ENCODE measurements around the gene ARID3B.
A peak's percentile ranks its signal among the peaks of the same experiment; 100 is the strongest.
"Not testable (repeated sequence)": the region's sequence is repeated elsewhere in the genome, so short reads cannot be mapped to it uniquely, and the experiment has no call there.

Gene ARID3B

DNA sequence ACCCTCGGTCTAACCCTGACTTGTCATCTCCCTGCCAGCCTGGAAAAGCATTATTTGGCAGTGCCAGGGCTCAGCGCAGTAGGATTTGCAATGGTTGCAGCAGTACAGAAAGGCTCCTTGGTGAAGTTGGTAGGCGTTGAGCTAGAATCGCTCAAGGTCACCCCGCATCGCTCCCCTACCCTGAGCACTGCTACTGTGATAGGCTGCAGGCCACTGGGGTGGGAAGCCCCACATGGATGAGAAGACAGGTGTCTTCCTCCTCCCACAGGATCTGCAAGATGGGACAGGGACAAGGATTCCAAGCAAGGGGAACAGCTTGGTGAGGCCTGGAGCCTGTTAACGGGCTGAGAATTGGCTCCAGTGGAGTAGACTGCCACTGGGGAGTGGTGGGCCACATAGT lies 85.3 kb downstream of the ARID3B start:
- Histone ChIP-seq H3K27me3 (ENCODE audit: control insufficient read depth in 5 of 5, insufficient read depth in 4 of 5, low read length in 5 of 5) (no peaks in the 10 kb centered on the region), H3K4me1 (ENCODE audit: control insufficient read depth in 5 of 5, insufficient read depth in 5 of 5, low read length in 5 of 5) (peaks cover 0 to 16% (median 7%) of the 10 kb centered on the region in 5 donors), H3K4me3 (ENCODE audit: low read depth in 1 of 5, low read length in 5 of 5) (no peak overlapping the region), H3K9ac (ENCODE audit: low read length in 5 of 5) (no peak overlapping the region), H3K27ac (ENCODE audit: low read depth, low read length) (no peak overlapping the region), H3K9me3 (ENCODE audit: control insufficient read depth in 5 of 5, low read length in 5 of 5) (no peaks in the 10 kb centered on the region), H3K36me3 (ENCODE audit: control insufficient read depth in 5 of 5, insufficient read depth in 5 of 5, low read length in 5 of 5) (peaks cover 0 to 100% (median 99%) of the 10 kb centered on the region in 5 donors)

DNA sequence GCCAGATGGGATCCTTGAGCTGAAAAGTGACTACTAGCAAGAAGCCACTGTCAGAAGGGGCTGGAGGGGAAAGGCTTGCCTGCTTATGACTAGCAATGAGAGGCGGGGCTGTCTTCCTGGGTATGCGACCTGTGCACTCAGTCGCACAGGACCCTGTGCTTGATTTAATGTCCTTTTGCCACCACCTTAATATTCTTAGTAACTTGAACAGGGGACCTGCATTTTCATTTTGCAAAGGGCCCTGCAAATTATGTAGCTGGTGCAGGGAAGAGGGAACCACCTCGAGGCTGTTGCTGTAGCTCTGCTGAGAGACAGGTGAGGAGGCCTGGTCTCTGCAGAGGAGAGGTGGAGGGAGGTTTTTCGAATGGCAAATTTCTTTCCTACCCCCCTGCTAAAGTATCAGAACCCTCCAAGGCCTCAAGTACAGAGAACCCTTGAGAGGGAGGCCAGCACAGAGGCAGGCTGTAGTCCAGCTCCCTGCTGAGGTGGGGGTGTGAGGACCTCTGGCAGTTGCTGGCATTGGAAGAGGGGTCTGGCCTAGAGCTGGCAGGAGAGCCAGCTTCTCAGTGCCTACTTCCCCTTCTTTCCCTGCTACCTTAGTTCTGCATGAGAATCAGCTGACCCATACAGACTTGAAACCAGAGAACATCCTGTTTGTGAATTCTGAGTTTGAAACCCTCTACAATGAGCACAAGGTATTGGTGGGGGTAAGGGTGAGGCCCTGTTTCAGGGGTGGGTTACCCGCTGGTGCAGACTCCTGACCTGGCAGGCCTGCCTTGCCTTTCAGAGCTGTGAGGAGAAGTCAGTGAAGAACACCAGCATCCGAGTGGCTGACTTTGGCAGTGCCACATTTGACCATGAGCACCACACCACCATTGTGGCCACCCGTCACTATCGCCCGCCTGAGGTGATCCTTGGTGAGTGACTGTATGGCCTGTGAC lies 86.0 kb downstream of the ARID3B start:
- H3K27ac ChIP-seq (ENCODE audit: low read depth, low read length), result no peak overlapping the region
- H3K9ac ChIP-seq (ENCODE audit: low read length in 5 of 5), result peak overlapping the region in 1 of 5 donors; percentile 5

DNA sequence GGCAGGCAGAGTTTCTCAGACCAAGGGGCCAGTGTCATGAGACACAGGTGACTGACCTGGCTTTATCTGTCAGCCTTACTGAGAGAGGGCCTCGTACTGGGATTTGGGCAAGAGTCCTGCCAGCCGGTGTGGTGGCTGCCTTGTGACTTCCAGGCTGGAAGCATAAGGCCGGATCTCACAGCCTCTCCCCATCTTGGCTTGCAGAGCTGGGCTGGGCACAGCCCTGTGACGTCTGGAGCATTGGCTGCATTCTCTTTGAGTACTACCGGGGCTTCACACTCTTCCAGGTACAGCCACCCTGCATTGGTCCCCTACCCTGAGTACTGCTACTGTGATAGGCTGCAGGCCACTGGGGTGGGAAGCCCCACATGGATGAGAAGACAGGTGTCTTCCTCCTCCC lies 86.7 kb downstream of the ARID3B start:
- Histone ChIP-seq H3K4me3 (ENCODE audit: low read depth in 1 of 5, low read length in 5 of 5) (no peak overlapping the region), H3K36me3 (ENCODE audit: control insufficient read depth in 5 of 5, insufficient read depth in 5 of 5, low read length in 5 of 5) (peaks cover 0 to 100% (median 97%) of the 10 kb centered on the region in 5 donors), H3K4me1 (ENCODE audit: control insufficient read depth in 5 of 5, insufficient read depth in 5 of 5, low read length in 5 of 5) (peaks cover 0 to 14% (median 4%) of the 10 kb centered on the region in 5 donors), H3K27ac (ENCODE audit: low read depth, low read length) (no peak overlapping the region), H3K27me3 (ENCODE audit: control insufficient read depth in 5 of 5, insufficient read depth in 4 of 5, low read length in 5 of 5) (no peaks in the 10 kb centered on the region), H3K9ac (ENCODE audit: low read length in 5 of 5) (no peak overlapping the region), H3K9me3 (ENCODE audit: control insufficient read depth in 5 of 5, low read length in 5 of 5) (no peaks in the 10 kb centered on the region)

More for the DNA sequence above, 86.0 kb downstream of the ARID3B start:
- Histone ChIP-seq H3K9me3 (ENCODE audit: control insufficient read depth in 5 of 5, low read length in 5 of 5) (no peaks in the 10 kb centered on the region), H3K4me1 (ENCODE audit: control insufficient read depth in 5 of 5, insufficient read depth in 5 of 5, low read length in 5 of 5) (peaks cover 0 to 14% (median 4%) of the 10 kb centered on the region in 5 donors), H3K36me3 (ENCODE audit: control insufficient read depth in 5 of 5, insufficient read depth in 5 of 5, low read length in 5 of 5) (peaks cover 0 to 100% (median 97%) of the 10 kb centered on the region in 5 donors), H3K4me3 (ENCODE audit: low read depth in 1 of 5, low read length in 5 of 5) (no peak overlapping the region), H3K27me3 (ENCODE audit: control insufficient read depth in 5 of 5, insufficient read depth in 4 of 5, low read length in 5 of 5) (no peaks in the 10 kb centered on the region)

DNA sequence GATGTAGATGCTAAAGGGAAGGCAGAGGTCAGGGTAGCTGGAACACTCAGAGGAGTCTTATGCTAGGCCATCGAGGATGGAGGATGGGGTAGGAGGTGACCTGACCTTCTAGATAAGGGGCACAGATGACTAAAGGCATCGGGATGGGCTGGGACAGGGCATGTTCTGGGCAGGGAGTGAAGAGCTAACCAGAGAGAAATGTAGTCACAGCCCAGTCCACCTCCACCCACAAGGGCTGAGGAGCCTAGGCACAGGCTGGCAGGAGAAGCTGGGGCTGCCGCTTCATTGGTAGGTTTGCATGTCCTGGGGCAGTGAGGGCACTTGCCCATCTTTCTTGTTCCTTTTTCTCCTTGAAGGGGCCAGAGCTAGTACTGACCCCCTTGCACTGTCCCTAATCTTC lies 87.2 kb downstream of the ARID3B start:
- Histone ChIP-seq H3K27me3 (ENCODE audit: control insufficient read depth in 5 of 5, insufficient read depth in 4 of 5, low read length in 5 of 5) (no peaks in the 10 kb centered on the region), H3K9me3 (ENCODE audit: control insufficient read depth in 5 of 5, low read length in 5 of 5) (no peaks in the 10 kb centered on the region), H3K4me3 (ENCODE audit: low read depth in 1 of 5, low read length in 5 of 5) (no peak overlapping the region), H3K9ac (ENCODE audit: low read length in 5 of 5) (no peak overlapping the region), H3K27ac (ENCODE audit: low read depth, low read length) (no peak overlapping the region), H3K36me3 (ENCODE audit: control insufficient read depth in 5 of 5, insufficient read depth in 5 of 5, low read length in 5 of 5) (peaks cover 0 to 100% (median 97%) of the 10 kb centered on the region in 5 donors), H3K4me1 (ENCODE audit: control insufficient read depth in 5 of 5, insufficient read depth in 5 of 5, low read length in 5 of 5) (peaks cover 0 to 14% (median 4%) of the 10 kb centered on the region in 5 donors)

DNA sequence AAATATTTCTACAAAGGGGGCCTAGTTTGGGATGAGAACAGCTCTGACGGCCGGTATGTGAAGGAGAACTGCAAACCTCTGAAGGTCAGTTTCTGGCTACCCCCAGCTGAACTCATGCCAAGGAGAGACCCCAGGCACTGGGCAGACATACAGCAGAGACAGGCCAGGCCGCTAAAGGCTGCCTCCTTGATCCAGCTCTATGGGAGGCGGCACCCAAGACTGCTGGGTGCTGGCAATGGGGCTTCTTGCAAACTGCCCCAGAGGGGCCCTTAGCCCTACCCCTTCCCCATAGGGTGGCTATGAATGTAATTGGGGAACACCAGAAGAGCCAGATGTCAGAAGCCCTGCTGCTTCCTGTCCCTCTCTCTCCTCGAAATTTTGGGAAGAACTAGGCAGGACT lies 87.9 kb downstream of the ARID3B start:
- peaks cover 0 to 100% (median 97%) of the 10 kb centered on the region in 5 donors for H3K36me3 ChIP-seq (ENCODE audit: control insufficient read depth in 5 of 5, insufficient read depth in 5 of 5, low read length in 5 of 5)
- no peak overlapping the region for H3K4me3 ChIP-seq (ENCODE audit: low read depth in 1 of 5, low read length in 5 of 5)
- peaks cover 0 to 14% (median 4%) of the 10 kb centered on the region in 5 donors for H3K4me1 ChIP-seq (ENCODE audit: control insufficient read depth in 5 of 5, insufficient read depth in 5 of 5, low read length in 5 of 5)
- H3K27ac ChIP-seq (ENCODE audit: low read depth, low read length), result no peak overlapping the region
- H3K9ac ChIP-seq (ENCODE audit: low read length in 5 of 5), result no peak overlapping the region
- no peaks in the 10 kb centered on the region for H3K27me3 ChIP-seq (ENCODE audit: control insufficient read depth in 5 of 5, insufficient read depth in 4 of 5, low read length in 5 of 5)
- H3K9me3 ChIP-seq (ENCODE audit: control insufficient read depth in 5 of 5, low read length in 5 of 5), result no peaks in the 10 kb centered on the region

DNA sequence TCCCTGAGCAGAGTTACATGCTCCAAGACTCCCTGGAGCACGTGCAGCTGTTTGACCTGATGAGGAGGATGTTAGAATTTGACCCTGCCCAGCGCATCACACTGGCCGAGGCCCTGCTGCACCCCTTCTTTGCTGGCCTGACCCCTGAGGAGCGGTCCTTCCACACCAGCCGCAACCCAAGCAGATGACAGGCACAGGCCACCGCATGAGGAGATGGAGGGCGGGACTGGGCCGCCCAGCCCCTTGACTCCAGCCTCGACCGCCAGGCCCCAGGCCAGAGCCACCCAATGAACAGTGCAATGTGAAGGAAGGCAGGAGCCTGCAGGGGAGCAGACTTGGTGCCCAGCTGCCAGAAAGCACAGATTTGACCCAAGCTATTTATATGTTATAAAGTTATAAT lies 88.7 kb downstream of the ARID3B start:
- Histone ChIP-seq H3K4me1 (ENCODE audit: control insufficient read depth in 5 of 5, insufficient read depth in 5 of 5, low read length in 5 of 5) (peaks cover 0 to 14% (median 4%) of the 10 kb centered on the region in 5 donors), H3K36me3 (ENCODE audit: control insufficient read depth in 5 of 5, insufficient read depth in 5 of 5, low read length in 5 of 5) (peaks cover 6 to 100% (median 95%) of the 10 kb centered on the region in 5 donors)
- H3K9me3 ChIP-seq (ENCODE audit: control insufficient read depth in 5 of 5, low read length in 5 of 5); H3K4me3 ChIP-seq (ENCODE audit: low read depth in 1 of 5, low read length in 5 of 5); H3K9ac ChIP-seq (ENCODE audit: low read length in 5 of 5); H3K27ac ChIP-seq (ENCODE audit: low read depth, low read length); H3K27me3 ChIP-seq (ENCODE audit: control insufficient read depth in 5 of 5, insufficient read depth in 4 of 5, low read length in 5 of 5): not testable (repeated sequence)

DNA sequence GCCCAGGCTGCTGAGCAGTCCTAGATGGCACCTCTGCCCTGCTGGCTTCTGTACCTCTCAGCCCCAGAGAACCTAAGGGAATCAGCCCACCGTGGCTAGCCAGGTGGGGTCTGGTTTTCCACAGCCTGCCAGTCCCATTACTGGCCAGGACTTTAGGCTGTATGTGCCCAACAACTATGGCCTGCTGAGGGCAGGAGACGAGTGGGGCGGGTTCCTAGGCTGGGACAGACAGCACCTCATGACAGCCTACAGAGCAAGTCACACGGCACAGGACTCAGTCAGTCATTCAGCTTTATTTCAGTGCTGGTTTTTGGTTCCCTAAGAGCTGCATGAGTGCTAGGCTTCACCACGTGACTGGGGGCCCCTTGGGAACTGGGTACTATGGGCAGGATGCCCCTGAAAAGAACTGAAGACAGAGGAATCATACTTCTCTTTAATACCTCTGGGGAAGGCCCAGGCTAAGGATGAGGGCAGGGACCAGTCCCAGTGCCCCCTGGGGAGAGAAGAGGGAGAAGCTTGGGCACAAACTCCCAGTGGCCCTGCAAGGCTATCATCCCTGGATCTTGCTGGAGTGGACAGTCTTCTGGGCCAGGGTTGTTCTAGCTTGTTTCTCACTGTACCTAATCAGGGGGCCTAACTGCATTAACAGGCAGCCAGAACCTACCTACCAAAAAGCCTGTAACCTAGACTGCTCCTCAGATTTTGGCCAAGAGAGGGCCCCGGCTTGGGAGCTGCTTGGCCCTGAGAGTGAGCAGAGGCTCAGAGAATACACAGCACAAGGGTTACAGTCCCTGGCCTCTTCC lies 89.5 kb downstream of the ARID3B start:
- H3K9ac ChIP-seq (ENCODE audit: low read length in 5 of 5), result peak overlapping the region in 1 of 5 donors; percentile 7
- peaks cover 6 to 100% (median 95%) of the 10 kb centered on the region in 5 donors for H3K36me3 ChIP-seq (ENCODE audit: control insufficient read depth in 5 of 5, insufficient read depth in 5 of 5, low read length in 5 of 5)
- no peaks in the 10 kb centered on the region for H3K27me3 ChIP-seq (ENCODE audit: control insufficient read depth in 5 of 5, insufficient read depth in 4 of 5, low read length in 5 of 5)
- peaks cover 0 to 14% (median 4%) of the 10 kb centered on the region in 5 donors for H3K4me1 ChIP-seq (ENCODE audit: control insufficient read depth in 5 of 5, insufficient read depth in 5 of 5, low read length in 5 of 5)
- H3K4me3 ChIP-seq (ENCODE audit: low read depth in 1 of 5, low read length in 5 of 5), result no peak overlapping the region
- H3K9me3 ChIP-seq (ENCODE audit: control insufficient read depth in 5 of 5, low read length in 5 of 5), result no peaks in the 10 kb centered on the region
- no peak overlapping the region for H3K27ac ChIP-seq (ENCODE audit: low read depth, low read length)

DNA sequence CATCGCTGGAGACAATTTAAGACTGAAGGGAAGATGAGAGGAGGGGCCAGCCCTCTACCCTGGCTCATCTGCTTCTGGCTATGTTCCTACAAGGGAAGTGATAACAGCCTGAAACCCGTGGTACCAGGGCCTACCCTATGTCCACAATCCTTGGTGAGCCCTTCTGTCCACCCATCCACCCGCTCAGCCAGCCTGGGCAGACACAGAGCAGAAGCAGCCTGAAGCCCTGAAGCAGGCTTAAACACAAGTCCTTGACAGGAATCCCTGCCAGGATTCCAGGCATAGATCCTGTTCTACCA lies 90.0 kb downstream of the ARID3B start:
- peaks cover 0 to 14% (median 4%) of the 10 kb centered on the region in 5 donors for H3K4me1 ChIP-seq (ENCODE audit: control insufficient read depth in 5 of 5, insufficient read depth in 5 of 5, low read length in 5 of 5)
- H3K27me3 ChIP-seq (ENCODE audit: control insufficient read depth in 5 of 5, insufficient read depth in 4 of 5, low read length in 5 of 5), result no peaks in the 10 kb centered on the region
- no peaks in the 10 kb centered on the region for H3K9me3 ChIP-seq (ENCODE audit: control insufficient read depth in 5 of 5, low read length in 5 of 5)
- no peak overlapping the region for H3K4me3 ChIP-seq (ENCODE audit: low read depth in 1 of 5, low read length in 5 of 5)
- no peak overlapping the region for H3K27ac ChIP-seq (ENCODE audit: low read depth, low read length)
- H3K9ac ChIP-seq (ENCODE audit: low read length in 5 of 5), result peak overlapping the region in 1 of 5 donors; percentile 7
- H3K36me3 ChIP-seq (ENCODE audit: control insufficient read depth in 5 of 5, insufficient read depth in 5 of 5, low read length in 5 of 5), result peaks cover 8 to 100% (median 95%) of the 10 kb centered on the region in 5 donors

DNA sequence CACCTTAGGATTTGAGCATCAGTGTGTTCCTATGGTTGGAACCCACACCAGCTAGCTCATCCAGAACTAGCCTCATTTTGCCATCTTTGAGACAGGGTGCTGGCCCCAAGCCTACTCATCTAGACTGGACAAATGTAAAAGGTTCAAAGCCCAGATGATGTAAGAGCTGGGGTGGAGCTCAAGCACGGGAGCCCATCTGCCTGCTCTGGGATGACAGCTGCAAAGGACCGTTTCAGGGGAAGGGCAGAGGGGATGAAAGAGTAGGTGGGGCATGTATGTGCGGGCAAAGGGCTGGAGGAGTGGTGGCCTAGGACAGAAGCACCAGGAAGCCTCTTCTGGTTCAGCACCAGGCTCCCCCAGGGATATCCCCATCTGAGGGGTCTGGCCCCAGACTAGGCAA lies 90.4 kb downstream of the ARID3B start:
- no peaks in the 10 kb centered on the region for H3K27me3 ChIP-seq (ENCODE audit: control insufficient read depth in 5 of 5, insufficient read depth in 4 of 5, low read length in 5 of 5)
- peak overlapping the region in 1 of 5 donors; percentile 7 for H3K9ac ChIP-seq (ENCODE audit: low read length in 5 of 5)
- H3K9me3 ChIP-seq (ENCODE audit: control insufficient read depth in 5 of 5, low read length in 5 of 5), result no peaks in the 10 kb centered on the region
- H3K4me3 ChIP-seq (ENCODE audit: low read depth in 1 of 5, low read length in 5 of 5), result no peak overlapping the region
- H3K4me1 ChIP-seq (ENCODE audit: control insufficient read depth in 5 of 5, insufficient read depth in 5 of 5, low read length in 5 of 5), result peaks cover 0 to 14% (median 4%) of the 10 kb centered on the region in 5 donors
- no peak overlapping the region for H3K27ac ChIP-seq (ENCODE audit: low read depth, low read length)
- H3K36me3 ChIP-seq (ENCODE audit: control insufficient read depth in 5 of 5, insufficient read depth in 5 of 5, low read length in 5 of 5), result peaks cover 9 to 100% (median 95%) of the 10 kb centered on the region in 5 donors
